ENCODE measurements around the gene FBXO21. TPM values are rescaled to one million over a fixed set of nuclear protein-coding genes. Genes with fewer than 3 reads are reported as not detected.

The FBXO21 gene, protein sequence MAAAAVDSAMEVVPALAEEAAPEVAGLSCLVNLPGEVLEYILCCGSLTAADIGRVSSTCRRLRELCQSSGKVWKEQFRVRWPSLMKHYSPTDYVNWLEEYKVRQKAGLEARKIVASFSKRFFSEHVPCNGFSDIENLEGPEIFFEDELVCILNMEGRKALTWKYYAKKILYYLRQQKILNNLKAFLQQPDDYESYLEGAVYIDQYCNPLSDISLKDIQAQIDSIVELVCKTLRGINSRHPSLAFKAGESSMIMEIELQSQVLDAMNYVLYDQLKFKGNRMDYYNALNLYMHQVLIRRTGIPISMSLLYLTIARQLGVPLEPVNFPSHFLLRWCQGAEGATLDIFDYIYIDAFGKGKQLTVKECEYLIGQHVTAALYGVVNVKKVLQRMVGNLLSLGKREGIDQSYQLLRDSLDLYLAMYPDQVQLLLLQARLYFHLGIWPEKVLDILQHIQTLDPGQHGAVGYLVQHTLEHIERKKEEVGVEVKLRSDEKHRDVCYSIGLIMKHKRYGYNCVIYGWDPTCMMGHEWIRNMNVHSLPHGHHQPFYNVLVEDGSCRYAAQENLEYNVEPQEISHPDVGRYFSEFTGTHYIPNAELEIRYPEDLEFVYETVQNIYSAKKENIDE
- total RNA-seq (2021; ENCODE audit: unreplicated experiment) (37.8 TPM), Bru-seq, nascent RNA (percentile 78 among the genes with signal in this experiment), BruChase-seq, experiment 1, labeled RNA remaining after a 2-hour chase (percentile 77 among the genes with signal in this experiment), BruChase-seq, experiment 2, labeled RNA remaining after a 6-hour chase (percentile 85 among the genes with signal in this experiment)
- polyA plus RNA-seq (2012; ENCODE audit: insufficient read length): 41.3 TPM
- long read RNA-seq, full-length matches to known transcripts: 167 of 181 reads
- long read RNA-seq, partial matches to known transcripts: 8 of 181 reads
- long read RNA-seq, other reads (novel, unspliced or antisense): 6 of 181 reads

DNA sequence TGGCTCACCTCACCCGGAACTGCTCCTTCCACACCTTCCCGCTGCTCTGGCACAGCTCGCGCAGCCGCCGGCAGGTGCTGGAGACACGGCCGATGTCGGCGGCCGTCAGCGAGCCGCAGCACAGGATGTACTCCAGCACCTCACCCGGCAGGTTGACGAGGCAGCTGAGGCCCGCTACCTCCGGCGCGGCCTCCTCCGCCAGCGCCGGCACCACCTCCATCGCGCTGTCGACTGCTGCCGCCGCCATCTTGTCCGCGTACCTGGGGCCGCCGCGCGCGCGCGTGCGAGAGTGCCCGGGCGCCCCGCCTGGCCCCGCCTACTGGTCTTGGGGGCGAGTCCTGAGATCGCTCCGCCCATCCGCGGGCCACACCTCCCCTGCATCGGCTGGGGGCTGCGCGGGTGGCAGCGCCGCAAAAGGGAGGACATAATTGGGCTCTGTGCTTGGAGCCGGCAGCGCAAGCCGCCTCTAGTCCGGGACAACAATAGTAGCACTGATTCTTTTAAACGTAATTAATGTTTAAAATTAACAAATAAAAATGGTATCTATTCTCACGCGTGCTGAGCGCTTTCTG lies at the start of gene FBXO21:
TSS of gene FBXO21 (minus strand) at position 261 of the 572 bp plus-strand sequence. CDS start at position 247, 14 bp downstream.
- POLR2A ChIA-PET: interaction anchor here (0.6 to 0.7 kb wide), 2 partner anchors 56 to 1918 kb away, joined by 3 read pairs; no protein-coding TSS in a partner anchor
- H3K27ac ChIP-seq (ENCODE audit: low read length): peak within 1 kb of the TSS; percentile 65
- peaks cover 2% of the 10 kb centered on the region for H3K36me3 ChIP-seq (ENCODE audit: control insufficient read depth, insufficient read depth, low read length)
- in situ Hi-C loops (cut with HindIII; ENCODE audit: low pct_unique_long_range_greater_than_20kb, low sequenced_read_pairs) (no loop called here), intact Hi-C loops (cut with micrococcal nuclease; ENCODE audit: unreplicated experiment) (no loop called here)
- ATAC-seq: peak; percentile 98
- H3K9me3 ChIP-seq (ENCODE audit: control insufficient read depth, insufficient read depth, low read depth, low read length): no peaks in the 10 kb centered on the region
- H3K4me3 ChIP-seq (ENCODE audit: low read depth in 2 of 2, low read length in 2 of 2): peak within 1 kb of the TSS; percentile 89 to 93
- H3K27me3 ChIP-seq (ENCODE audit: control insufficient read depth, insufficient read depth, low read length): peaks cover 10% of the 10 kb centered on the region
- TF ChIP-seq, protein P1, sequence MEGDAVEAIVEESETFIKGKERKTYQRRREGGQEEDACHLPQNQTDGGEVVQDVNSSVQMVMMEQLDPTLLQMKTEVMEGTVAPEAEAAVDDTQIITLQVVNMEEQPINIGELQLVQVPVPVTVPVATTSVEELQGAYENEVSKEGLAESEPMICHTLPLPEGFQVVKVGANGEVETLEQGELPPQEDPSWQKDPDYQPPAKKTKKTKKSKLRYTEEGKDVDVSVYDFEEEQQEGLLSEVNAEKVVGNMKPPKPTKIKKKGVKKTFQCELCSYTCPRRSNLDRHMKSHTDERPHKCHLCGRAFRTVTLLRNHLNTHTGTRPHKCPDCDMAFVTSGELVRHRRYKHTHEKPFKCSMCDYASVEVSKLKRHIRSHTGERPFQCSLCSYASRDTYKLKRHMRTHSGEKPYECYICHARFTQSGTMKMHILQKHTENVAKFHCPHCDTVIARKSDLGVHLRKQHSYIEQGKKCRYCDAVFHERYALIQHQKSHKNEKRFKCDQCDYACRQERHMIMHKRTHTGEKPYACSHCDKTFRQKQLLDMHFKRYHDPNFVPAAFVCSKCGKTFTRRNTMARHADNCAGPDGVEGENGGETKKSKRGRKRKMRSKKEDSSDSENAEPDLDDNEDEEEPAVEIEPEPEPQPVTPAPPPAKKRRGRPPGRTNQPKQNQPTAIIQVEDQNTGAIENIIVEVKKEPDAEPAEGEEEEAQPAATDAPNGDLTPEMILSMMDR (IDR thresholded peaks at IDR 0.05): no peak
- TF ChIP-seq SIN3A (IDR thresholded peaks at IDR 0.05; ENCODE audit: borderline replicate concordance, insufficient read depth, low read depth, low read length) (0 out of 2 replicates have a peak, but pooled peaks have one; percentile 58), POLR2AphosphoS5 (IDR thresholded peaks at IDR 0.05; ENCODE audit: low read depth, low read length) (peak; percentile 80), TCF7L2 (IDR thresholded peaks at IDR 0.05; ENCODE audit: low read depth, low read length) (no peak)
- TF ChIP-seq, protein P2, sequence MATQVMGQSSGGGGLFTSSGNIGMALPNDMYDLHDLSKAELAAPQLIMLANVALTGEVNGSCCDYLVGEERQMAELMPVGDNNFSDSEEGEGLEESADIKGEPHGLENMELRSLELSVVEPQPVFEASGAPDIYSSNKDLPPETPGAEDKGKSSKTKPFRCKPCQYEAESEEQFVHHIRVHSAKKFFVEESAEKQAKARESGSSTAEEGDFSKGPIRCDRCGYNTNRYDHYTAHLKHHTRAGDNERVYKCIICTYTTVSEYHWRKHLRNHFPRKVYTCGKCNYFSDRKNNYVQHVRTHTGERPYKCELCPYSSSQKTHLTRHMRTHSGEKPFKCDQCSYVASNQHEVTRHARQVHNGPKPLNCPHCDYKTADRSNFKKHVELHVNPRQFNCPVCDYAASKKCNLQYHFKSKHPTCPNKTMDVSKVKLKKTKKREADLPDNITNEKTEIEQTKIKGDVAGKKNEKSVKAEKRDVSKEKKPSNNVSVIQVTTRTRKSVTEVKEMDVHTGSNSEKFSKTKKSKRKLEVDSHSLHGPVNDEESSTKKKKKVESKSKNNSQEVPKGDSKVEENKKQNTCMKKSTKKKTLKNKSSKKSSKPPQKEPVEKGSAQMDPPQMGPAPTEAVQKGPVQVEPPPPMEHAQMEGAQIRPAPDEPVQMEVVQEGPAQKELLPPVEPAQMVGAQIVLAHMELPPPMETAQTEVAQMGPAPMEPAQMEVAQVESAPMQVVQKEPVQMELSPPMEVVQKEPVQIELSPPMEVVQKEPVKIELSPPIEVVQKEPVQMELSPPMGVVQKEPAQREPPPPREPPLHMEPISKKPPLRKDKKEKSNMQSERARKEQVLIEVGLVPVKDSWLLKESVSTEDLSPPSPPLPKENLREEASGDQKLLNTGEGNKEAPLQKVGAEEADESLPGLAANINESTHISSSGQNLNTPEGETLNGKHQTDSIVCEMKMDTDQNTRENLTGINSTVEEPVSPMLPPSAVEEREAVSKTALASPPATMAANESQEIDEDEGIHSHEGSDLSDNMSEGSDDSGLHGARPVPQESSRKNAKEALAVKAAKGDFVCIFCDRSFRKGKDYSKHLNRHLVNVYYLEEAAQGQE (IDR thresholded peaks at IDR 0.05; ENCODE audit: insufficient read depth in 1 of 2, low read depth in 2 of 2, low read length in 1 of 2): no peak
- CTCF ChIA-PET: no interaction called here
- peaks cover 11% of the 10 kb centered on the region for H3K4me1 ChIP-seq (ENCODE audit: control insufficient read depth, insufficient read depth, low read length)
- no peak for DNase-seq (ENCODE audit: low read depth, low spot score)
- no TSS peak for BruUV-seq (replicated peaks)

DNA sequence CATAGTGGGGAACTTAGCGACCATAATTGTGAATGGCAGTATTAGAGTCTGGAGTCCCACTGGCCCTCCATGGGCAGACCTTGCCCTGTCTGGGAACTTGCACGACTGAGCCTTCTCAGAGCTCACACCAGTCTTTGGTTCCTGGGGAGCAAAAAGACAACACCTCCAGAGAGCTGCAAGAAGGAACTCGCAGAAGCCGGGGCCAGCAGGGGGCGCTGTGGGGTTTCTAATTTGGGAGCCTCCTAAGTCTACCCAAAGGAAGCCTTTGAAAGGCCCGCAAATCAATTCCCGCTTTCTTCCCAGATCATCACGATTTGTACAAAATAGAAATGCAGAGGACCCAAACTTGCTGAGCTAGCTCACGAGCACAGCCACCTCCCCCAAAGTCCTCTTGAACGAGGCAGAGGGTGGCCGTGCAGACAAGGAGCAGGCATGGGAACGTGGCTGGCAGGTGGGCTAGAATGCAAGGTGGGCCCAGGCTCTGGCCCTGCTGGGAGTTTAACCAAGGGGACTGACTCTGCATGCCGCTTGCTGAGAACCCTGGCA lies 46.3 kb upstream of the FBXO21 start:
- TF ChIP-seq TCF7L2 (IDR thresholded peaks at IDR 0.05; ENCODE audit: low read depth, low read length) (no peak), SIN3A (IDR thresholded peaks at IDR 0.05; ENCODE audit: borderline replicate concordance, insufficient read depth, low read depth, low read length) (no peak)
- TF ChIP-seq, protein P1 (IDR thresholded peaks at IDR 0.05): peak; percentile 91
- TF ChIP-seq, protein P2 (IDR thresholded peaks at IDR 0.05; ENCODE audit: insufficient read depth in 1 of 2, low read depth in 2 of 2, low read length in 1 of 2): no peak
- ChIA-PET POLR2A (no interaction called here), CTCF (interaction anchor here (1.0 kb wide), 1 partner anchor 614 kb away, joined by 3 read pairs; no protein-coding TSS in a partner anchor)
- Histone ChIP-seq H3K27ac (ENCODE audit: low read length) (no peak overlapping the region), H3K27me3 (ENCODE audit: control insufficient read depth, insufficient read depth, low read length) (peaks cover 5% of the 10 kb centered on the region; the same call in 1 of the 2 replicates), H3K36me3 (ENCODE audit: control insufficient read depth, insufficient read depth, low read length) (no peaks in the 10 kb centered on the region), H3K9me3 (ENCODE audit: control insufficient read depth, insufficient read depth, low read depth, low read length) (no peaks in the 10 kb centered on the region), H3K4me1 (ENCODE audit: control insufficient read depth, insufficient read depth, low read length) (no peaks in the 10 kb centered on the region), H3K4me3 (ENCODE audit: low read depth in 2 of 2, low read length in 2 of 2) (no peak overlapping the region)
- DNase-seq (ENCODE audit: low read depth, low spot score) (peak; percentile 48), ATAC-seq (peak; percentile 93)
- intact Hi-C loops (cut with micrococcal nuclease; ENCODE audit: unreplicated experiment) (loop anchor here (5.0 to 10.0 kb wide), 4 partner anchors 131 to 601 kb away; no protein-coding TSS in a partner anchor), in situ Hi-C loops (cut with HindIII; ENCODE audit: low pct_unique_long_range_greater_than_20kb, low sequenced_read_pairs) (loop anchor here (25.0 kb wide), 1 partner anchor 601 kb away; no protein-coding TSS in a partner anchor)
- BruUV-seq (replicated peaks): no TSS peak
